HepG2 (cell line): ENCODE results near the gene TMEM8B. TPM values are rescaled to one million over a fixed set of nuclear protein-coding genes. Genes with fewer than 3 reads are reported as not detected.
"Not testable (repeated sequence)": the region's sequence is repeated elsewhere in the genome, so short reads cannot be mapped to it uniquely, and the experiment has no call there.

Experiments
- ATAC-seq: fragments of 200-7000 bp; cut with Tn5 transposase; 3 replicates; pipeline ENCODE4 v1.9.1; 2020; ENCODE audit warnings: mild to moderate bottlenecking, moderate library complexity
- BruUV-seq: library from RNA; stranded (reverse); fragments of 400-500 nt; replicated peaks from 2 replicates; lab custom pipeline; 2021; lab: Mats Ljungman, UMichigan
- CTCF ChIA-PET: fragments of 300-600 bp; formaldehyde crosslinking; extraction: SDS; loops from one replicate; lab custom pipeline; 2021; ENCODE audit warnings: low total read pairs, inconsistent platforms, low intra/inter-chr PET ratio; lab: Yijun Ruan, JAX
- POLR2A ChIA-PET: fragments of 350-600 bp; sonication (Branson Sonifier 250); formaldehyde crosslinking; loops from one replicate; lab custom pipeline; 2020; ENCODE audit warnings: antibody characterized with exemption, inconsistent platforms; lab: Yijun Ruan, JAX
- DNase-seq: peaks from one replicate; pipeline ENCODE4 v3.0.0-alpha.2; 2015; ENCODE audit warnings: low spot score
- FAIRE-seq: peaks from 3 replicates; lab custom pipeline; 2011; peaks lifted over from hg19 to GRCh38; lab: Jason Lieb, UNC
- H2AFZ ChIP-seq: one replicate; pipeline ENCODE4 v1.6.1; 2011; ENCODE audit warnings: low read length, inconsistent platforms
- H3K27ac ChIP-seq: fragments of 300-600 bp; 3 replicates; pipeline ENCODE4 v1.8.0; 2011; ENCODE audit warnings: mixed run types, mild to moderate bottlenecking, mixed read lengths, low read length, inconsistent platforms; ENCODE audit not compliant: insufficient read depth; ENCODE audit errors: extremely low read length
- H3K27me3 ChIP-seq, 2 experiments: fragments of 200-600 bp in 1 of 2; 2 replicates in 1 of 2; 3 replicates in 1 of 2; pipeline versions ENCODE4 v1.6.0 to v1.8.0; 2011; ENCODE audit warnings: low read length in 2 of 2, mild to moderate bottlenecking in 2 of 2, moderate library complexity in 2 of 2, inconsistent platforms in 1 of 2; ENCODE audit not compliant: insufficient read depth in 2 of 2, control insufficient read depth in 1 of 2
- H3K36me3 ChIP-seq, 2 experiments: fragments of 200-600 bp in 1 of 2; replicated peaks in 1 of 2; 2 replicates in 1 of 2; 3 replicates in 1 of 2; pipeline versions ENCODE4 v1.5.1 to v1.8.0; 2011; ENCODE audit warnings: low read length in 2 of 2, inconsistent platforms in 1 of 2; ENCODE audit not compliant: insufficient read depth in 2 of 2, control insufficient read depth in 1 of 2
- H3K4me1 ChIP-seq: 2 replicates; pipeline ENCODE4 v1.5.1; 2012; ENCODE audit warnings: low read length, inconsistent platforms; ENCODE audit not compliant: insufficient read depth
- H3K4me2 ChIP-seq: 2 replicates; pipeline ENCODE4 v1.6.0; 2011; ENCODE audit warnings: low read depth, low read length, inconsistent platforms
- H3K4me3 ChIP-seq, 3 experiments: fragments of 200-600 bp in 1 of 3; sonication (generic), shearing (Covaris generic) in 1 of 3; replicated peaks in 1 of 3; 2 replicates each; pipeline ENCODE4 v1.5.1; 2011 to 2016; ENCODE audit warnings: low read length in 3 of 3, inconsistent platforms in 2 of 3, low read depth in 2 of 3, mild to moderate bottlenecking in 2 of 3, control low read depth in 1 of 3, mixed read lengths in 1 of 3; ENCODE audit not compliant: insufficient read depth in 1 of 3
- H3K79me2 ChIP-seq: one replicate; pipeline ENCODE4 v1.6.1; 2011; ENCODE audit warnings: low read length, inconsistent platforms; ENCODE audit not compliant: insufficient read depth
- H3K9ac ChIP-seq: 2 replicates; pipeline ENCODE4 v1.6.0; 2011; ENCODE audit warnings: mild to moderate bottlenecking, low read depth, low read length, inconsistent platforms; ENCODE audit not compliant: insufficient read depth
- H3K9me3 ChIP-seq: 2 replicates; pipeline ENCODE4 v1.5.1; 2012; ENCODE audit warnings: mild to moderate bottlenecking, low read length
- H4K20me1 ChIP-seq: 2 replicates; pipeline ENCODE4 v1.6.0; 2011; ENCODE audit warnings: inconsistent platforms, mild to moderate bottlenecking, low read length, moderate library complexity; ENCODE audit not compliant: insufficient read depth
- ETV5 ChIP-seq: IDR thresholded peaks from 2 replicates; pipeline ENCODE4 v1.6.1; 2018; ENCODE audit warnings: missing biosample characterization, missing genetic modification reagents, inconsistent platforms, borderline replicate concordance
- PAWR ChIP-seq: sonication (generic); formaldehyde crosslinking; IDR thresholded peaks from 2 replicates; pipeline ENCODE4 v1.4.0; 2020; ENCODE audit warnings: missing genetic modification reagents, mild to moderate bottlenecking, borderline replicate concordance
- SIX4 ChIP-seq: sonication (generic); formaldehyde crosslinking; IDR thresholded peaks from 2 replicates; pipeline ENCODE4 v1.4.0; 2020; ENCODE audit warnings: missing genetic modification reagents
- WGBS: methylation state at CpG from one replicate; pipeline ENCODE4 v1.1.6; 2017; ENCODE audit warnings: low lambda C conversion rate; 5-methylcytosine and 5-hydroxymethylcytosine counted together
- in situ Hi-C: cut with HindIII; loops from 2 replicates; pipeline ENCODE4 v1.10.0; 2017; ENCODE audit warnings: low pct_unique_long_range_greater_than_20kb; ENCODE audit not compliant: extremely low pct_ligation_motif_present
- intact Hi-C: fragments of 100-400 bp; cut with micrococcal nuclease; formaldehyde crosslinking; loops from one replicate; pipeline ENCODE4 v1.10.0; 2022; ENCODE audit not compliant: unreplicated experiment
- polyA plus RNA-seq, 8 experiments: library from polyadenylated mRNA; depleted of rRNA in 3 of 8; stranded (reverse) in 7 of 8; unstranded in 1 of 8; fragments of >200 nt; fragmentation: Illumina TruSeq in 4 of 8; extraction: Trizol in 4 of 8; gene quantifications; 2 replicates each; pipeline versions ENCODE4 v1.2.1 to v1.2.3, GENCODE V29; 2011 to 2016; ENCODE audit warnings: low read depth in 4 of 8, missing spikeins in 1 of 8, mixed read lengths in 1 of 8; ENCODE audit not compliant: insufficient read depth in 1 of 8
- total RNA-seq, 5 experiments: library from RNA; depleted of rRNA; stranded (reverse); fragments of >200 nt; fragmentation: Illumina TruSeq; extraction: Trizol; gene quantifications; 2 replicates each; pipeline ENCODE4 v1.2.3, GENCODE V29; 2016; ENCODE audit warnings: low read depth in 1 of 5
- TF ChIP-seq, protein P1 (sequence below): sonication (generic); formaldehyde crosslinking; IDR thresholded peaks from 2 replicates; pipeline ENCODE4 v1.4.0; 2020; ENCODE audit warnings: missing genetic modification reagents
- TF ChIP-seq, protein P2 (sequence below): sonication (generic); formaldehyde crosslinking; IDR thresholded peaks from 2 replicates; pipeline ENCODE4 v1.8.1; 2023; ENCODE audit warnings: mild to moderate bottlenecking, missing genetic modification reagents

Gene TMEM8B
- total and polyA plus RNA-seq, 2 of the 13 experiments (the other 11 are each of a cell fraction or from before 2014, with no cell fraction given), result 2.1 to 2.7 TPM

DNA sequence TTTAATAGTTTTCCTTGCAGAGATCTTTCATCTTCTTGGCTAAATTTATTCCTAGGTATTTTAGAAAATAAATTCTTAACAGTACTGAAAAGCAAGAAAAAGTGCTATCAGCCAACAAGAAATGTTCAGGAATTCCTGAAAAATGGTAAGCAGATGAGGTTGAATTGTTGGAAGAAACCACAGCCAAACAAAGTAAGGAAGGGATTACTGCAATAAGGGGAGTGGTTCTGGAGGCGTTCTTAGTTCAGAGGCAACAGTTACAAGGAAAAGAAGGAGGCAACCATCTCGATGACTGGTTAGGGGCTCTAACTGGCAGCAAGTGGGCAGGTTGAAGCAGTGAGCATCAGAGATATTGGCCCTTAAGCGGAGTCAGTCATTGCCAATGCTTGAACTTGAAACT lies 54.0 kb downstream of the TMEM8B start (continued):
- no peak for TF ChIP-seq ETV5 (CRISPR knock-in tag)
- no peak for TF ChIP-seq SIX4 (CRISPR knock-in tag)
- TF ChIP-seq PAWR (CRISPR knock-in tag), result no peak
- TF ChIP-seq, protein P1, sequence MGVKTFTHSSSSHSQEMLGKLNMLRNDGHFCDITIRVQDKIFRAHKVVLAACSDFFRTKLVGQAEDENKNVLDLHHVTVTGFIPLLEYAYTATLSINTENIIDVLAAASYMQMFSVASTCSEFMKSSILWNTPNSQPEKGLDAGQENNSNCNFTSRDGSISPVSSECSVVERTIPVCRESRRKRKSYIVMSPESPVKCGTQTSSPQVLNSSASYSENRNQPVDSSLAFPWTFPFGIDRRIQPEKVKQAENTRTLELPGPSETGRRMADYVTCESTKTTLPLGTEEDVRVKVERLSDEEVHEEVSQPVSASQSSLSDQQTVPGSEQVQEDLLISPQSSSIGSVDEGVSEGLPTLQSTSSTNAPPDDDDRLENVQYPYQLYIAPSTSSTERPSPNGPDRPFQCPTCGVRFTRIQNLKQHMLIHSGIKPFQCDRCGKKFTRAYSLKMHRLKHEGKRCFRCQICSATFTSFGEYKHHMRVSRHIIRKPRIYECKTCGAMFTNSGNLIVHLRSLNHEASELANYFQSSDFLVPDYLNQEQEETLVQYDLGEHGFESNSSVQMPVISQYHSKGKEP (CRISPR knock-in tag), result no peak
- TF ChIP-seq, protein P2, sequence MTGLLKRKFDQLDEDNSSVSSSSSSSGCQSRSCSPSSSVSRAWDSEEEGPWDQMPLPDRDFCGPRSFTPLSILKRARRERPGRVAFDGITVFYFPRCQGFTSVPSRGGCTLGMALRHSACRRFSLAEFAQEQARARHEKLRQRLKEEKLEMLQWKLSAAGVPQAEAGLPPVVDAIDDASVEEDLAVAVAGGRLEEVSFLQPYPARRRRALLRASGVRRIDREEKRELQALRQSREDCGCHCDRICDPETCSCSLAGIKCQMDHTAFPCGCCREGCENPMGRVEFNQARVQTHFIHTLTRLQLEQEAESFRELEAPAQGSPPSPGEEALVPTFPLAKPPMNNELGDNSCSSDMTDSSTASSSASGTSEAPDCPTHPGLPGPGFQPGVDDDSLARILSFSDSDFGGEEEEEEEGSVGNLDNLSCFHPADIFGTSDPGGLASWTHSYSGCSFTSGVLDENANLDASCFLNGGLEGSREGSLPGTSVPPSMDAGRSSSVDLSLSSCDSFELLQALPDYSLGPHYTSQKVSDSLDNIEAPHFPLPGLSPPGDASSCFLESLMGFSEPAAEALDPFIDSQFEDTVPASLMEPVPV (CRISPR knock-in tag), result no peak
- TF ChIP-seq, all 625 proteins: peak for 0

DNA sequence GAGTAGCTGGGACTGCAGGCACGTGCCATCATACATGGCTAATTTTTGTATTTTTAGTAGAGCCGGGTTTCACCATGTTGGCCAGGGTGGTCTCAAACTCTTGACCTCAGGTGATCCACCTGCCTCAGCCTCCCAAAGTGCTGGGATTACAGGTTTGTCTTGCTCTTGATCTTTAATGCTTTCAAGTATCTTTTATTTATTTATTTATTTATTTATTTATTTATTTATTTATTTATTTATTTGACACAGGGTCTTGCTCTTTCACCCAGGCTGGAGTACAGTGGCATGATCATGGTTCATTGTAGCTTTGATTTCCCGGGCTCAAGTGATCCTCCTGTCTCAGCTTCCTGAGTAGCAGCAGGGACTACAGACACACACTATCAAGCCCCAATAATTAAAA lies 55.9 kb downstream of the TMEM8B start:
- H3K9ac ChIP-seq, H3K27me3 ChIP-seq, H3K4me3 ChIP-seq, H3K9me3 ChIP-seq, H3K4me1 ChIP-seq, CTCF ChIA-PET, FAIRE-seq, H3K36me3 ChIP-seq, H2AFZ ChIP-seq, H3K4me2 ChIP-seq, BruUV-seq, H4K20me1 ChIP-seq, DNase-seq, POLR2A ChIA-PET, H3K27ac ChIP-seq, H3K79me2 ChIP-seq, ATAC-seq: not testable (repeated sequence)
- intact Hi-C loops (loop anchor here (10.0 kb wide), 1 partner anchor 240 kb away; no protein-coding TSS in a partner anchor), in situ Hi-C loops (loop anchor here (5.0 kb wide), 2 partner anchors 58 to 98 kb away; partner anchors contain the start of genes FAM221B and TMEM8B)
- 13% methylated on average over 3 of the region's 3 CpGs for WGBS
